Ramos (cell line): ENCODE results near the gene SHFL.

Source experiments
- in situ Hi-C: fragments of 300-500 bp; cut with MboI; formaldehyde crosslinking; loops from one replicate; pipeline ENCODE4 v1.14.3; 2022; ENCODE audit warnings: low sequenced_read_pairs; ENCODE audit not compliant: unreplicated experiment

The SHFL gene

DNA sequence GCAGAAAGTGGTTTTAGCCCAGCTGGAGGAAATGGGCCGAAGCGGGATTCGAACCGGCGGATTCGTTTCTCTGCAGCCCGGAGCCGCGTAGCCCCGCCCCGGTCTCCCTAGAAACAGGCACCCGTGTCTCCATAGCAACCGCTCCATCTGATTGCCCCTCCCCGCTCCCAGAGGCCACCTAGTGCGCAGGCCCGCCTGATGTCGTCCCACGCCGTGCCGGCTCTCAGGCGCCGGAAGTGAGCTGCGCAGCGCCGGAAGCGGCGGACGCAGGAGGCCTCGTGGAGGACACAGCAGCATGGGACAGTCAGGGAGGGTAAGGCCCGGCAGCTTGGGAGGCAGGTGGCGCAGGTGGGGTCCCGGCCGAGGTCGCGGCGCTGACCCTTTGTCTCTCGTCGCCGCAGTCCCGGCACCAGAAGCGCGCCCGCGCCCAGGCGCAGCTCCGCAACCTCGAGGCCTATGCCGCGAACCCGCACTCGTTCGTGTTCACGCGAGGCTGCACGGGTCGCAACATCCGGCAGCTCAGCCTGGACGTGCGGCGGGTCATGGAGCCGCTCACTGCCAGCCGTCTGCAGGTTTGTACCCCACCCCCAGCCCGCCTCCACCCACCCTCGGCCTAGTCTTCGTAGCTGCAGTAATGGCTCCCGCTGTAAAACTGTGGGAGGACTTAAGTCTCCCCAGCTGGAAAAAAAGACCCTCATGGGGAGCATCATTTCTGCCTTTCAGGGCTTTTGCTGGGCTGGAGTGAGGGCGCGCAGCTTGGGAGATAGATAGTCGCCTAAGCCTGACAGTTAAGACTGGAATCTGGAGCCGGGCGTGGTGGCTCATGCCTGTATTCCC lies 20.2 kb downstream of the SHFL start, which contains the start of gene PPAN:
Gene PPAN, plus strand, starts transcription at position 263 of the 837 bp plus-strand sequence. Its CDS starts 33 bp downstream, at position 296.
- in situ Hi-C loops, result no loop called here

- in situ Hi-C loops, result no loop called here
These were observed 21.1 kb downstream of the SHFL start for GRCh38 chr19:10107254-10107653.

GRCh38 chr19:10107817-10108367 lies 21.8 kb downstream of the SHFL start:
- in situ Hi-C loops, result no loop called here

- in situ Hi-C loops, result no loop called here
These were observed 23.4 kb downstream of the SHFL start for GRCh38 chr19:10109528-10109927.

DNA sequence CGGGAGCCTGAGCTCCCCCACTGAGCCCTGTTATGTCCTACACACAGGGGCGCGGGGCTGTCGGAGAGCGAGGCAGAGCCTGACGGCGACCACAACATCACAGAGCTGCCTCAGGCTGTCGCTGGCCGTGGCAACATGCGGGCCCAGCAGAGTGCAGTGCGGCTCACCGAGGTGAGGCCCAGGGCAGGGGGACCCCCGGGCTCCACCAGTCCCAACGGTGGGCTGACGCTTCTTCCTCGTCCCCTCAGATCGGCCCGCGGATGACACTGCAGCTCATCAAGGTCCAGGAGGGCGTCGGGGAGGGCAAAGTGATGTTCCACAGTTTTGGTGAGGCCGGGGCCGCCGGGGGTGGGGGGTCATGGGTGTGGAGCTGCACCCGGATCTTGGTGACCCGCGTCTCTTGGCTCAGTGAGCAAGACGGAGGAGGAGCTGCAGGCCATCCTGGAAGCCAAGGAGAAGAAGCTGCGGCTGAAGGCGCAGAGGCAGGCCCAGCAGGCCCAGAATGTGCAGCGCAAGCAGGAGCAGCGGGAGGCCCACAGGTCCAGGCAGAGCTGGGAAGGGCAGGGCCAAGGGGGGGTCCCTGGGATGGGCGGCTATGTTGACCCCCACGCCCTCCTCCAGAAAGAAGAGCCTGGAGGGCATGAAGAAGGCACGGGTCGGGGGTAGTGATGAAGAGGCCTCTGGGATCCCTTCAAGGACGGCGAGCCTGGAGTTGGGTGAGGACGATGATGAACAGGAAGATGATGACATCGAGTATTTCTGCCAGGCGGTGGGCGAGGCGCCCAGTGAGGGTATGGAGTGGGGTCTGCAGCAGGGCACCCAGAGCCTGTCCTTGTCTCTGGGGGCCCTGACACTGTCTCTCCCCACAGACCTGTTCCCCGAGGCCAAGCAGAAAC lies 24.2 kb downstream of the SHFL start:
- in situ Hi-C loops, result no loop called here

DNA sequence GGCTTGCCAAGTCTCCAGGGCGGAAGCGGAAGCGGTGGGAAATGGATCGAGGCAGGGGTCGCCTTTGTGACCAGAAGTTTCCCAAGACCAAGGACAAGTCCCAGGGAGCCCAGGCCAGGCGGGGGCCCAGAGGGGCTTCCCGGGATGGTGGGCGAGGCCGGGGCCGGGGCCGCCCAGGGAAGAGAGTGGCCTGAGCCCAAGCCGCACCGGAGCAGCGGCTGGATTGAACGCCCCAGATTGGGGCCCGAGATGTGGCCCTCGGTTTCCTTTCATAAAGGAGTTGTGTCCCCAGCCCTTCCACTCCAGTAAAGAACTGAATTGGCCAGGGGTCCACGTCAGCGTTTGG lies 24.8 kb downstream of the SHFL start:
- in situ Hi-C loops, result no loop called here

GRCh38 chr19:10111405-10111811 lies 25.3 kb downstream of the SHFL start, which contains the start of gene P2RY11:
P2RY11 (plus strand) TSS chr19:10111693; CDS start chr19:10111722, 29 bp downstream.
- in situ Hi-C loops, result no loop called here

GRCh38 chr19:10112037-10112761 lies 26.1 kb downstream of the SHFL start:
- in situ Hi-C loops, result no loop called here

GRCh38 chr19:10112895-10113591 lies 26.9 kb downstream of the SHFL start:
- in situ Hi-C loops, result no loop called here

- in situ Hi-C loops, result no loop called here
These were observed 27.5 kb downstream of the SHFL start for GRCh38 chr19:10113592-10113963.

DNA sequence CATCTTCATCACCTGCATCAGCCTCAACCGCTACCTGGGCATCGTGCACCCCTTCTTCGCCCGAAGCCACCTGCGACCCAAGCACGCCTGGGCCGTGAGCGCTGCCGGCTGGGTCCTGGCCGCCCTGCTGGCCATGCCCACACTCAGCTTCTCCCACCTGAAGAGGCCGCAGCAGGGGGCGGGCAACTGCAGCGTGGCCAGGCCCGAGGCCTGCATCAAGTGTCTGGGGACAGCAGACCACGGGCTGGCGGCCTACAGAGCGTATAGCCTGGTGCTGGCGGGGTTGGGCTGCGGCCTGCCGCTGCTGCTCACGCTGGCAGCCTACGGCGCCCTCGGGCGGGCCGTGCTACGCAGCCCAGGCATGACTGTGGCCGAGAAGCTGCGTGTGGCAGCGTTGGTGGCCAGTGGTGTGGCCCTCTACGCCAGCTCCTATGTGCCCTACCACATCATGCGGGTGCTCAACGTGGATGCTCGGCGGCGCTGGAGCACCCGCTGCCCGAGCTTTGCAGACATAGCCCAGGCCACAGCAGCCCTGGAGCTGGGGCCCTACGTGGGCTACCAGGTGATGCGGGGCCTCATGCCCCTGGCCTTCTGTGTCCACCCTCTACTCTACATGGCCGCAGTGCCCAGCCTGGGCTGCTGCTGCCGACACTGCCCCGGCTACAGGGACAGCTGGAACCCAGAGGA lies 28.0 kb downstream of the SHFL start:
- in situ Hi-C loops, result no loop called here

GRCh38 chr19:10114651-10115391 lies 28.7 kb downstream of the SHFL start:
- in situ Hi-C loops, result no loop called here

DNA sequence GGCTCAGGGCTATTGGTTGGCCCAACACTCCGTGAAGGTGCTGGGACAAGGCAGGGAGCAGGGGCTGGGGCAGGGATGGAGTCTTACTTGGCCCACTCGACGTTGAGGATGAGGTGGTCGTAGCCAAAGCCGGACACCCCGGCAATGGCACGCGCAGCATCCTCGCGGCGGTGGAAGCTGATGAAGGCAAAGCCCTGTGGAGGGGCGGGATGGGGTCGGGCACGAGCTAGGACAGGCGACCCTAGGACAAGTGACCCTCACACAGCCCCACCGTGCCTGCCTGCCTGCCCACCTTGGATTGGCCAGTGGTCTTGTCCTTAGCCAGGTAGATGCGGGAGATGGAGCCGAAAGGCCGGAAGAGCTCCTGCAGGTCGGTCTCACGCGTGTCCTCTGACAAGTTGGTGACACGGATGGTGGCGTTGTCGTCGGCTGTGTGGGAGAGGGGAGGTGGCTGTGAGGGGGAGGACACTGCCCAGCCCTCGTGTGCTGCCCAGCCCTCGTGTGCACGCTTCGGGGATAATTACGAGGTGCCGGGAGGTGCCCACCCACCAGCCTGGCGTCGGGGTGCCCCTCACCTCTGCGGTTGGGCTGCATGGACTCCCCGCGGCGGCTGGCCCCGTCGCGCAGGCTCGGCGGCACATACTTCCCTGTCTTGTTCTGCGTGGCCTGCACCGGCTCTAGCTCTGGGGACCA lies 29.4 kb downstream of the SHFL start:
- in situ Hi-C loops, result no loop called here

DNA sequence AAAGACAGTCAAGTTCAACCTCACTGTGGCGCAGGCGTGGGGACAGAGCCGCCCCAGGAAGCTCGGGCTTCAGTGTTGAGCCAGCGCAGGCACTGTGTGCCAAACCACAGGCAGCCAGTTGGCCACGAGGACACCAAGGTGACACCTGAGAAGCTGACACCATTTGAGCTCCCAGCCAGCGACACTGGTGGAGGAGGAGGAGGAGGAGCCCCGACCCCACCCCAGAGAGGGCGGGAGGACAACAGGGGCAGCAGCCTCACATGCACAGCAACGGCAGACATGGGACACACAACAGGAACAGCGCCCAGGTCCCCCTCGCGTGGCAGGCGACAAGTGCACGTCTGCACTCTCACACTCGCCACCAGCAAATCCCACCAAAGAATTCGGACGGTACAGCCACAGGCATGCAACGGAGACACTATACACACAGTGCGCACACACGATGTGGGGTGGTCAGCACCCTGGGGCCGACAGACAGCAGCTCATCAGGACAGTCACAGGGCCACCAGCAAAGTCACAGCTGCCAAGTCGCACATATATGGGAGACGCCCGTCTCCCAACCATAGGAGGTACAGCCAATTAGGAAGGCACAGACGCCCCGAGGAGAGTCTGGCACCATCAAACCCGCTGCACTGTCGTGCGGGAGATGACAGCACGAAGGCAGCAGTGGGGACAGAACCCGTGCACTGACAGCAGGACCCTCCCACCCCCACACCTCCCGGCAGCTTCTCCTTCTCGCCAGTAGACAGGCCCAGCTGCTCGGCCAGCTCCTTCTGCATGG lies 30.2 kb downstream of the SHFL start:
- in situ Hi-C loops, result no loop called here

GRCh38 chr19:10116866-10117616 lies 30.9 kb downstream of the SHFL start:
- in situ Hi-C loops, result no loop called here

- in situ Hi-C loops, result no loop called here
These were observed 32.8 kb downstream of the SHFL start for GRCh38 chr19:10118960-10119359.
